Nephron (organoid): Measurements from ENCODE around the gene VPS18.
A peak's percentile ranks its signal among the peaks of the same experiment; 100 is the strongest.

ENCODE experiments used
- H3K27ac Mint-ChIP-seq, 3 experiments: 2 replicates each; pipeline ENCODE4 v1.8.0; 2020; ENCODE audit warnings: mixed read lengths in 3 of 3, mild to moderate bottlenecking in 2 of 3, moderate library complexity in 1 of 3
- H3K27me3 Mint-ChIP-seq: 2 replicates; pipeline ENCODE4 v1.8.0; 2021; ENCODE audit warnings: low read depth, mild to moderate bottlenecking, moderate library complexity, mixed read lengths
- H3K36me3 Mint-ChIP-seq: 2 replicates; pipeline ENCODE4 v1.8.0; 2020; ENCODE audit warnings: low read depth, mixed read lengths
- H3K4me1 Mint-ChIP-seq: 2 replicates; pipeline ENCODE4 v1.8.0; 2020; ENCODE audit warnings: mixed read lengths
- H3K4me3 Mint-ChIP-seq, 3 experiments: 2 replicates each; pipeline ENCODE4 v1.8.0; 2020; ENCODE audit warnings: mild to moderate bottlenecking in 3 of 3, mixed read lengths in 3 of 3, moderate library complexity in 2 of 3
- H3K9me3 Mint-ChIP-seq: 2 replicates; pipeline ENCODE4 v1.8.0; 2020; ENCODE audit warnings: mixed read lengths
- TF ChIP-seq, protein P1 (sequence below), 3 experiments: fragments of 200-600 bp; sonication (generic); IDR thresholded peaks; one replicate each; pipeline ENCODE4 v1.5.0; 2021; ENCODE audit warnings: antibody characterized with exemption in 3 of 3; ENCODE audit not compliant: unreplicated experiment in 3 of 3

Gene VPS18

DNA sequence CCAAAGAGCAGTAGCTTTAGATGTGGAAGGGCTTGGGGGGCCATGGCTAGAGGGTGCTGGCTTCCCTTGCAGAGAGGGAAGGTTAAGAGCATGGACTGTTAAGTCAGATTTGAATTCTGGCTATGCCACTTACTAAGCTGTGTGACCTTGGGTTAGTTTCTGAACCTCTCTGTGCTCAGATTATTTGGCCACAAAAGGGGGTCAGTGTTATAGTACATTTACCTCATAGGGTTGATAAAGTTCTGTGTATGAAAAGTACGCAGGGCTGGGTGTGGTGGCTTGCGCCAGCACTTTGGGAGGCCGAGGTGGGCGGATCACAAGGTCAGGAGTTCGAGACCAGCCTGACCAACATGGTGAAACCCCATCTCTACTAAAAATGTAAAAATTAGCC lies 6.8 kb downstream of the VPS18 start:
- Mint-ChIP-seq H3K36me3 (peaks cover 57% of the 10 kb centered on the region), H3K27me3 (no peaks in the 10 kb centered on the region), H3K9me3 (no peaks in the 10 kb centered on the region), H3K4me1 (peaks cover 12% of the 10 kb centered on the region), H3K27ac (no peak overlapping the region), H3K4me3 (no peak overlapping the region)
- TF ChIP-seq, protein P1, sequence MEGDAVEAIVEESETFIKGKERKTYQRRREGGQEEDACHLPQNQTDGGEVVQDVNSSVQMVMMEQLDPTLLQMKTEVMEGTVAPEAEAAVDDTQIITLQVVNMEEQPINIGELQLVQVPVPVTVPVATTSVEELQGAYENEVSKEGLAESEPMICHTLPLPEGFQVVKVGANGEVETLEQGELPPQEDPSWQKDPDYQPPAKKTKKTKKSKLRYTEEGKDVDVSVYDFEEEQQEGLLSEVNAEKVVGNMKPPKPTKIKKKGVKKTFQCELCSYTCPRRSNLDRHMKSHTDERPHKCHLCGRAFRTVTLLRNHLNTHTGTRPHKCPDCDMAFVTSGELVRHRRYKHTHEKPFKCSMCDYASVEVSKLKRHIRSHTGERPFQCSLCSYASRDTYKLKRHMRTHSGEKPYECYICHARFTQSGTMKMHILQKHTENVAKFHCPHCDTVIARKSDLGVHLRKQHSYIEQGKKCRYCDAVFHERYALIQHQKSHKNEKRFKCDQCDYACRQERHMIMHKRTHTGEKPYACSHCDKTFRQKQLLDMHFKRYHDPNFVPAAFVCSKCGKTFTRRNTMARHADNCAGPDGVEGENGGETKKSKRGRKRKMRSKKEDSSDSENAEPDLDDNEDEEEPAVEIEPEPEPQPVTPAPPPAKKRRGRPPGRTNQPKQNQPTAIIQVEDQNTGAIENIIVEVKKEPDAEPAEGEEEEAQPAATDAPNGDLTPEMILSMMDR (IDR thresholded peaks at IDR 0.05; ENCODE audit: unreplicated experiment in 3 of 3), result no peak

DNA sequence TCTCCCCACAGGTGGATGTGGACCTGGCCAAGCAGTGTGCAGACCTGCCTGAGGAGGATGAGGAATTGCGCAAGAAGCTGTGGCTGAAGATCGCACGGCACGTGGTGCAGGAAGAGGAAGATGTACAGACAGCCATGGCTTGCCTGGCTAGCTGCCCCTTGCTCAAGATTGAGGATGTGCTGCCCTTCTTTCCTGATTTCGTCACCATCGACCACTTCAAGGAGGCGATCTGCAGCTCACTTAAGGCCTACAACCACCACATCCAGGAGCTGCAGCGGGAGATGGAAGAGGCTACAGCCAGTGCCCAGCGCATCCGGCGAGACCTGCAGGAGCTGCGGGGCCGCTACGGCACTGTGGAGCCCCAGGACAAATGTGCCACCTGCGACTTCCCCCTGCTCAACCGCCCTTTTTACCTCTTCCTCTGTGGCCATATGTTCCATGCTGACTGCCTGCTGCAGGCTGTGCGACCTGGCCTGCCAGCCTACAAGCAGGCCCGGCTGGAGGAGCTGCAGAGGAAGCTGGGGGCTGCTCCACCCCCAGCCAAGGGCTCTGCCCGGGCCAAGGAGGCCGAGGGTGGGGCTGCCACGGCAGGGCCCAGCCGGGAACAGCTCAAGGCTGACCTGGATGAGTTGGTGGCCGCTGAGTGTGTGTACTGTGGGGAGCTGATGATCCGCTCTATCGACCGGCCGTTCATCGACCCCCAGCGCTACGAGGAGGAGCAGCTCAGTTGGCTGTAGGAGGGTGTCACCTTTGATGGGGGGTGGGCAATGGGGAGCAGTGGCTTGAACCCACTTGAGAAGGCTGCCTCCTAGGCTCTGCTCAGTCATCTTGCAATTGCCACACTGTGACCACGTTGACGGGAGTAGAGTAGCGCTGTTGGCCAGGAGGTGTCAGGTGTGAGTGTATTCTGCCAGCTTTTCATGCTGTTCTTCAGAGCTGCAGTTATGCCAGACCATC lies 8.6 kb downstream of the VPS18 start:
- TF ChIP-seq, protein P1 (IDR thresholded peaks at IDR 0.05; ENCODE audit: unreplicated experiment in 3 of 3), result no peak
- peaks cover 46% of the 10 kb centered on the region for H3K36me3 Mint-ChIP-seq
- H3K4me1 Mint-ChIP-seq, result peaks cover 12% of the 10 kb centered on the region
- H3K9me3 Mint-ChIP-seq, result no peaks in the 10 kb centered on the region
- no peak overlapping the region for H3K4me3 Mint-ChIP-seq
- H3K27ac Mint-ChIP-seq, result no peak overlapping the region
- no peaks in the 10 kb centered on the region for H3K27me3 Mint-ChIP-seq

DNA sequence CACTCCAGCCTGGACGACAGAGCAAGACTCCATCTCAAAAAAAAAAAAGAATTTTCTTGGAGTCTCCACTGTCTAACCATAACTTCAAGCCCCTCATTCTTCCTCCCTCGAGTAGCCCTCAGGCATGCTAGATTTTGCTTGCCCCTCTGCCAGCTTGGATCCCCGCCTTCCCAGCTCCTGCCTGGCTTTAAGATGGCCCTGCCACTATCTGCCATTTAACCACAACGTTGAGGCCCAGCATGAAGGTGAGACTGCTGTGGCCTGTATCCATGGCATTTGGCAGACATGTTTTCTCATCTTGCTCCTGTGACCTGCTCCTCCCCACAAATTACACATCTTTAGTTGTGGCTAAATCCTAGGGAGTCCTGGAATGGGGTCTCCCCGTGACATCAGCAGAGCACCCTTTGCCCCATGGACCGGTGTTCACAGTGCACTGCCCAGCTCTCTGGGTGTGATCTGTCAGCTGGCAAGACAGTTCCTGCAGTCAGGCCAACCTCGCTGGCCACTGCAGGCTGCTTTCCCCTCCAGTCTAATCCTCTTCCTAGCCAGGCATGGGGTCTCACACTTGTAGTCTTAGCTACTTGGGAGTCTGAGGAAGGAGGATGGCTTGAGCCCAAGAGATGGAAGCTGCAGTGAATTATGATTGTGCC lies 10.4 kb downstream of the VPS18 start:
- peaks cover 20% of the 10 kb centered on the region for H3K4me1 Mint-ChIP-seq
- peak overlapping the region in 1 of 3 experiments; percentile 66 for H3K27ac Mint-ChIP-seq
- H3K36me3 Mint-ChIP-seq, result peaks cover 36% of the 10 kb centered on the region
- TF ChIP-seq, protein P1 (IDR thresholded peaks at IDR 0.05; ENCODE audit: unreplicated experiment in 3 of 3), result no peak
- H3K4me3 Mint-ChIP-seq, result no peak overlapping the region
- H3K9me3 Mint-ChIP-seq, result no peaks in the 10 kb centered on the region
- no peaks in the 10 kb centered on the region for H3K27me3 Mint-ChIP-seq

DNA sequence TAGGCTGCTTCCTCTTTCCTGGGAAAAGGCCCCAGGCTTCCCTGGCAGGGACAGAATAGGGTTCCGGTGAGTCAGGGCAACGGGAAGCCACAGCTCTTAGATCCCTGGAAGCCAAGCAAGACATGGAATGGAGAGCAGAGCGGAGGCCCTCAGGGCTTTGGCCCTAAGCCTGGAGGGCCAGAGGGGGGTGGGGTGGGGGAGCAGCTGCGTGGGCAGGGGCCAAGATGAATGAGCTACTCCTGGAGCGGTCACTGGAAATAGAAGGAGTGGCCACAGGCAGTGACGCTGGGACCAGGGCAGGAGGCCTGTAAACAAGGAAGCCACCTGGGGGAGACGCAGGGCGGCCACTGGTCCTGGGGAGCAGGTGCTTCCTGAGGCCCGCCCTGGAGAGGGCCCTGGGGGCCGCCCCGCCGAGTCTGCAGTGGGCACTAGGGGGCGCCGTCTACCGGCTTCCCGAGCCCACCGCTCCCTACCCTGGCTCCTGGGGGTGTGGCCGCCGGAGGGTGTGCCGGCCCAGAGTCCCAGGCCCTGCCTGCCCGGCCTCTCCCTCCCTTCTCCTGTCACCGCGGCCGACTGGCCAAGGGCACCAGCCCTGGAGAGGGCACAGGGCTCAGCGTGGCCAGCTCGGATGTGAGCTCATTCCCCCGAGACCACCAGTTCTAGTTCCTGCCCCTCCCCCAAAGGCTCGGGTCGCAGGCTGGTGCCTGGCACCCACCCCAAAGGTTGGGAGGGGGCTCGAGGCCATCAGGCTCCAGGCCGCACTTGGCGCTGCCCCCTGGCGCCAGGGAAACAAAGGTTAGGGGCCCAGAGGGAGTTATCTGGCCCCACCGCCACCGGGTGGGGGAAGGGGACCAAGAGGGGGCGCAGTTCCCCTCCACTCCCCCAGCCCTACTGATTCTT lies 12.1 kb downstream of the VPS18 start:
- TF ChIP-seq, protein P1 (IDR thresholded peaks at IDR 0.05; ENCODE audit: unreplicated experiment in 3 of 3), result peak; percentile 83 to 97 (median 88)
- H3K9me3 Mint-ChIP-seq, result no peaks in the 10 kb centered on the region
- H3K36me3 Mint-ChIP-seq, result peaks cover 23% of the 10 kb centered on the region
- peak overlapping the region in 2 of 3 experiments; percentile 52 to 79 for H3K27ac Mint-ChIP-seq
- H3K27me3 Mint-ChIP-seq, result no peaks in the 10 kb centered on the region
- H3K4me1 Mint-ChIP-seq, result peaks cover 36% of the 10 kb centered on the region
- H3K4me3 Mint-ChIP-seq, result peak overlapping the region; percentile 43 to 53 (median 51)

DNA sequence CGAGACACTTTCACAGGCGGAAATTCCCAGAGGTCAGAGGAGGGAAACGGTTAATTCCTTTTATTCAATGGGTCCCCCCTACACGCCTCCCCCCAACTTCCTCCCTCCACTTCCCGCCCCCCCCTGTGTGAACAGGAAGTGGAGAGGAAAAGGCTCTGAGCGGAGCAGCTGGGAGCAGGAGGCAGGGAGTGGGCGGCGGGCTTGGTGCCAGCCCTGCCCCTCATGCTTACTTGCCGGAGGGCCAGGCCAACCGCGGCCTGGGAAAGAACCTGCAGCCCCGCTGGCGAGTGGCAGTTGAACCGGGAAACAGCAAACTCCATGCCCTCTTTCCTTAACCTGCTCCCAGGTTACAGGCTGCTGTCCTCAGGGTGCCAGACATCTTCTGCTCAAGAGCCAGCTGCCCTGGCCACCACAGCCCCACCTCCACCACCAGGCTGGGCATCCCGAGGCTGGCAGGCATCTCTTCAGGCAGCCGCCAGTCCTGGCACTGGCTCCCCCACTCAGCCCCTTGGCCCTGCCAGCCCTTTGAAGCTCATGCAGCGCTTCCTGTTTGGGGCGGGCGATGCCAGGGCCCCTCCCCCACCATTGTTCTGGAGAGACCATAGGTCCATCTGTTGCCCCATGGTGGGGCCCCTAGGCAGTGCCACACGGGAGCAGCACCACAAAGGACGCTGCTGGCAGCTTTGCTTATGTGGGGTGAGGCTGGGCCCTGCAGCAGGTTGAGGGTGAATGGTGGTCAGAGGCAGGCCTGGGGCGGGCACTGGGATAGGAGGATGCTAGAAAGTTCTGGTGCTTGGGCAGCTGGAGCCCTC lies 12.9 kb downstream of the VPS18 start:
- Mint-ChIP-seq H3K4me1 (peaks cover 40% of the 10 kb centered on the region), H3K9me3 (no peaks in the 10 kb centered on the region), H3K27ac (peak overlapping the region in 1 of 3 experiments; percentile 31), H3K36me3 (peaks cover 22% of the 10 kb centered on the region), H3K27me3 (no peaks in the 10 kb centered on the region), H3K4me3 (peak overlapping the region; percentile 26 to 46 (median 45))
- TF ChIP-seq, protein P1 (IDR thresholded peaks at IDR 0.05; ENCODE audit: unreplicated experiment in 3 of 3), result no peak
